22Rv1 (cell line): ENCODE measurements around the gene PRODH.
"Not testable (repeated sequence)": the region's sequence is repeated elsewhere in the genome, so short reads cannot be mapped to it uniquely, and the experiment has no call there.

ENCODE experiments used
- H3K27ac ChIP-seq: fragments of 450-650 bp; 2 replicates; pipeline ENCODE4 v1.5.1; 2017
- ZFX ChIP-seq: fragments of 450-650 bp; IDR thresholded peaks from 2 replicates; pipeline ENCODE4 v1.6.1; 2017; ENCODE audit warnings: antibody characterized with exemption, borderline replicate concordance
- TF ChIP-seq, protein P1 (sequence below): fragments of 450-650 bp; IDR thresholded peaks from 2 replicates; pipeline ENCODE4 v1.5.1; 2017; ENCODE audit warnings: mild to moderate bottlenecking

Gene PRODH

GRCh38 chr22:18977824-18978425, 41.8 kb upstream of the PRODH start:
- TF ChIP-seq, protein P1, sequence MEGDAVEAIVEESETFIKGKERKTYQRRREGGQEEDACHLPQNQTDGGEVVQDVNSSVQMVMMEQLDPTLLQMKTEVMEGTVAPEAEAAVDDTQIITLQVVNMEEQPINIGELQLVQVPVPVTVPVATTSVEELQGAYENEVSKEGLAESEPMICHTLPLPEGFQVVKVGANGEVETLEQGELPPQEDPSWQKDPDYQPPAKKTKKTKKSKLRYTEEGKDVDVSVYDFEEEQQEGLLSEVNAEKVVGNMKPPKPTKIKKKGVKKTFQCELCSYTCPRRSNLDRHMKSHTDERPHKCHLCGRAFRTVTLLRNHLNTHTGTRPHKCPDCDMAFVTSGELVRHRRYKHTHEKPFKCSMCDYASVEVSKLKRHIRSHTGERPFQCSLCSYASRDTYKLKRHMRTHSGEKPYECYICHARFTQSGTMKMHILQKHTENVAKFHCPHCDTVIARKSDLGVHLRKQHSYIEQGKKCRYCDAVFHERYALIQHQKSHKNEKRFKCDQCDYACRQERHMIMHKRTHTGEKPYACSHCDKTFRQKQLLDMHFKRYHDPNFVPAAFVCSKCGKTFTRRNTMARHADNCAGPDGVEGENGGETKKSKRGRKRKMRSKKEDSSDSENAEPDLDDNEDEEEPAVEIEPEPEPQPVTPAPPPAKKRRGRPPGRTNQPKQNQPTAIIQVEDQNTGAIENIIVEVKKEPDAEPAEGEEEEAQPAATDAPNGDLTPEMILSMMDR = no peak
- TF ChIP-seq ZFX = no peak
- H3K27ac ChIP-seq = no peak overlapping the region

DNA sequence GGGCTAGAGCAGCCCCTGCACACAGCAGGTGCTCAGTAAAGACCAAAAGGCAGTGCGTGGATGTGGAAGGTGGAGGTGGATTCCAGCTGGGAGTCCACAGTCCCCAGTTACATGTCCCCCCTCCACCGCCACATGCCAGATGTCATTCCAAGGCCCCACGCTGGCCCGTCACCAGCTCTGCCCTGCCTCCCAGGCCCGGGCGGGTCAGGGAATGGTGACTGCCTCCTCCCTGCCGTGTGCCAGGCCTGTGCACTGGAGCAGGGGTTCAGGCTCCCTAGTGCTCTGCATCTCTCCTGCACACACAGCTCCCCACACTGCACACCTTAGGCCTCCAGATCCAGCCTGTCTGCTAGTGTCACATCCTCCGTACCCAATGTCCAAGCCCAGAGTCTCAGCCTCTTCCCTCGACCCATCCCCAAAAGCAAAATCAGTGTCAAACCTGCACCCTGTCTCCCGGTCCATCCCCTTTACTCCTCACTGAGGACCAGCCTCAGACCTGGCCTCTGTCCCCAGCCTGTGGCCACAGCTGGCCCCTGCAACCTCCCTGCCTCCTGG, 40.2 kb upstream of the PRODH start:
- no peak for TF ChIP-seq ZFX
- TF ChIP-seq, protein P1 = no peak
- no peak overlapping the region for H3K27ac ChIP-seq

DNA sequence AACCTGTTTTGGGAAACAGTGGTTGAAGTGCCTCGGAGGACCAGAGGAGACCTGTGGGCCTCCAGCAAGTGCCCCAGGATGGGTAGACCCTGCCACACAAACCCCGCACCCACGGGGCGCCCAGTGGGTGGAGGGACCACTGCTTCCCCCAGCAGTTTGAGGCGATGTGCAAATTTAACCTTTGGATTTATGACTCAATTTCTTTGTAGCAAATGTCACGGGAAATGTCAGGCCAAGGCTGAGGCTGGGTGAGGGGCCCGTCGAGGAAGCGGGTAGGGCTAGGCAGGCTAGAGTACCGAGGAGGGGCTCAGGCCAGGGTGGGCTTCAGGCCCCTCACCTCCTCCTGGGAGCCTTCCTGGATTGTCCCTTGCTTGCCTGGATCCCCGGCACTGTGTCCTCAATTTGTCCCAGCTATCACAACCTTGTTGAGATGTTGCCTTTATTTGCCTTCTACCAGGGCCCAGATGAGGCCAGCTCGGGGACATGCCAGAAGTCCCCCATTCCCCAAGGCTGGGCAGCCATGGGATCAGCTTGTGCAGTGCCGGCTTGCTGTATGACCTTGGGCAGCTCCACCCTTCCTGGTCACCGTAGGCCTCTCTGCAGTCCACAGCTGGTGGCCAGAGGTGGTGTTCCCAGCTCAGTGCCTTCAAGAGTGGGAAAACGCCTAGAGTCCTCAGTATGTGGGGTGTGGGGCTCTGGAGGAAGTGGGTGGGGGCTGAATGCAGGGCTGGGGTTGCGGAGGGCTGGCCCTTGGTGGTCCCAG, 39.5 kb upstream of the PRODH start:
- TF ChIP-seq, protein P1 = no peak
- no peak for TF ChIP-seq ZFX
- no peak overlapping the region for H3K27ac ChIP-seq

DNA sequence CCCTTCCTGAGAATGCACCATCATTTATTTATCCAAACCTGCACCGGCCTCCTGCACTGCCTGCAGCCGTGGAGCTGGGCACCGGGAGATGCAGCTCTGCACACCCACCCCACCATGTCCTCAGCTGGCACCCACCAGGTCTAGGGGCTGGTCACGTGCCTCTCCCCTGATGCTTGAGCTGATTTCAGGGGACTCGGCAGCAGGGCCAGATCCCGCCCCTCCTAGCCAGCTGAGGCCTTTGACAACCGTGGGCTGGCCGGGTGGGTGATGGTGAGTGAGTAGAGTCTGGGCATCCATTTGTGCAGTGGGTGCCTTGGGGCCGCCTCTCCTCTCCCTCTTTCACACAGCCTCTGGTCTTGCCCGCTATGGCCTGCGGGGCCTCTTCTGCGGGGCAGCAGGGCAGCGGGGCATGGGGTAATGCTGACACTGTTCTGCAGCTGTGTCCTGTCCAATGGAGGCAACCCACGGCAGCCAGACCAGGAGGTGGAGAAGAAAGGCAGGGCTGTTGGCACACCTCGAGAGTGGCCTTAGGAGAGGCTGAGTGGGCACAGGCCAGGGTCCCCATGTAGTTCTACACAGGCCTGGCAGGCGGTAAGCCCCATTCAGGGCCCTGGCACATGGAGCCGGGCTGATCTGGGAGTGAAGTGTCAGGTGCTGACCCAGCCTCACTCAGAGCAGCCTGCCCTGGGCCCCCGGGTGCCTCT, 38.5 kb upstream of the PRODH start:
- no peak overlapping the region for H3K27ac ChIP-seq
- TF ChIP-seq ZFX = no peak
- TF ChIP-seq, protein P1 = no peak

DNA sequence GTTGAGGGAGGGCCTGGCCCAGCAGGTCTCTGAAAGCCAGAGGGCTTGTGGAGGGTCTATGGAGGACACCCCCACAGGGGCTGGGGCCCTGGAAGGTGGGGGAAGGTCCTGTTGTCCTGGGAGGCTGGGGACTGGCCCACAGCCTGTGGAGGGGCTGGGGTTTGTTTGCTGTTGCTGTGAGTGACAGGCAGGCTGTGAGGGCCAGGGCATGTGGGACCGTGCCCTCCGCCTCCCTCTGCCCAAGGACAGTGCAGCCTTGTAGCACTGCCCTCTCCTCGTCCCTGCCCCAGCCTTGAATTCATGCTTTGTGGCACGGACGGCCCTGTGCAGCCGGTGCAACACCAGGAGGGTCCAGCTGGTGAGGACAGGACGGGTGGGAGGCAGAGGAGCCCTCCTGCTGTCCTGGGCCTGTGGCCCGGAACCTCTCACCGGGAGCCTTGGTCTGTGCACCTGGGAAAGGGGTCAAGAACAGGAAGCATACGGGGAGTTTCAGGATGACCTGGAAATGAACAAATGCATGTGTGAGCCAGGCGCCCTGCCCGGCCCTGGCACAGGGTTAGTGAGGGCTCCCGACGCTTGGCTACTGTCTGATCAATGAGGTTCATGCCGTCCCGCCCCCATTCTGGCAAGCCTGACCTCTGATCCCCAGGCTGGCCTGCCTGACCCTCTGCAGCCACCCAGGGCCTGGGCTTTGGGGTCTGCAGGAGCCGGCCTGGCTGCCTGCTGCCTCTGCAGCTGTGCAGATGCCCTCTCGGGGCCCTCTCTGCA, 37.4 kb upstream of the PRODH start:
- TF ChIP-seq ZFX = no peak
- TF ChIP-seq, protein P1 = no peak
- no peak overlapping the region for H3K27ac ChIP-seq

GRCh38 chr22:18972591-18972990, 36.5 kb upstream of the PRODH start:
- H3K27ac ChIP-seq = not testable (repeated sequence)

- not testable (repeated sequence) for H3K27ac ChIP-seq
These were observed 35.9 kb upstream of the PRODH start for GRCh38 chr22:18972029-18972428.

GRCh38 chr22:18971321-18971751, 35.2 kb upstream of the PRODH start:
- no peak overlapping the region for H3K27ac ChIP-seq
- TF ChIP-seq ZFX = no peak
- TF ChIP-seq, protein P1 = no peak
